Neural crest cell (in vitro differentiated cells): ENCODE measurements around the gene C16orf74. TPM values are rescaled to one million over a fixed set of nuclear protein-coding genes. Genes with fewer than 3 reads are reported as not detected.
A peak's percentile ranks its signal among the peaks of the same experiment; 100 is the strongest.

Experiments used
- DNase-seq: peaks from one replicate; pipeline ENCODE4 v3.0.0; 2021; ENCODE audit warnings: low read depth, mixed read lengths, low spot score
- H3K27ac Mint-ChIP-seq: one replicate; pipeline ENCODE4 v1.8.0; 2021; ENCODE audit warnings: mild to moderate bottlenecking, mixed read lengths; ENCODE audit not compliant: unreplicated experiment
- H3K27me3 Mint-ChIP-seq: 2 replicates; pipeline ENCODE4 v1.8.0; 2021; ENCODE audit warnings: low read depth, mild to moderate bottlenecking, mixed read lengths
- H3K36me3 Mint-ChIP-seq: 2 replicates; pipeline ENCODE4 v1.8.0; 2021; ENCODE audit warnings: low read depth, mild to moderate bottlenecking, mixed read lengths
- H3K4me1 Mint-ChIP-seq: 2 replicates; pipeline ENCODE4 v1.8.0; 2021; ENCODE audit warnings: mixed read lengths
- H3K4me3 Mint-ChIP-seq: one replicate; pipeline ENCODE4 v1.8.0; 2021; ENCODE audit warnings: mild to moderate bottlenecking, mixed read lengths
- H3K9me3 Mint-ChIP-seq: 2 replicates; pipeline ENCODE4 v1.8.0; 2021; ENCODE audit warnings: mixed read lengths
- total RNA-seq: library from RNA; stranded (reverse); gene quantifications from 2 replicates; pipeline ENCODE4 v1.2.1, GENCODE V29; 2021
- TF ChIP-seq, protein P1 (sequence below): fragments of 200-600 bp; sonication (generic); conservative IDR thresholded peaks from 2 replicates; pipeline ENCODE4 v1.5.0; 2021; ENCODE audit warnings: antibody characterized with exemption, mild to moderate bottlenecking

Gene C16orf74
- total RNA-seq, 1 donor from 2014 or later = 1.2 TPM

DNA sequence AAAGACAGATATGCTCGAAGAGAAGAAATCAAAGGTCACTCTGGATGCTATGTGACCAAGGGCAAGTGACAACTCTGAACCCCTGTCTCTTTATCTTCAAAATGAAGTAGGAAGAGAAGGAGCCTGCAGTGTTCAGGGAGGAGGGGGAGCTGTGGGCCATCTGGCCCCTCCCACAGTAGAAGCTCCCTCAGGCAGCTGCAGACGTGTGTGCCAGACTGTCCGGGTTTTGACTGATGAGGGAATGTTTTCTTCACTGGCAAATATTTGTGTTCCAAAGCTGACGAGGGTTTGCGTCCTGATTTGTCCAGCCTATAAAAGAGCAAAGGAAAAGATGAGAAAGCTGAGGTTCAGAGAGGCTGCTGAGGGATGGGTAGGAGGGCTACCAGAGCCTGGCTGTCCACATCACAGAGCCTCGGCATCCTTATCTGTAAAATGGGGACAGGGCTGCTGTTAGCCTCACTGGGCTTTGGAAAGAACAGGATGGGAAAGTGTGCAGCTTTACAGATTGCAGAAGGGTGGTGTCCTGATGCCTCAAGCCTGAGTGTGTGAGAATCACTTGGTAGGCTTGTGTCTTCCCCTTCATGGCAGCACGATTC, 60.3 kb downstream of the C16orf74 start:
- Mint-ChIP-seq H3K27ac (no peak overlapping the region), H3K36me3 (peaks cover 3% of the 10 kb centered on the region), H3K4me1 (peaks cover 29% of the 10 kb centered on the region), H3K27me3 (no peaks in the 10 kb centered on the region), H3K9me3 (no peaks in the 10 kb centered on the region), H3K4me3 (peak overlapping the region; percentile 75)
- DNase-seq = no peak
- TF ChIP-seq, protein P1, sequence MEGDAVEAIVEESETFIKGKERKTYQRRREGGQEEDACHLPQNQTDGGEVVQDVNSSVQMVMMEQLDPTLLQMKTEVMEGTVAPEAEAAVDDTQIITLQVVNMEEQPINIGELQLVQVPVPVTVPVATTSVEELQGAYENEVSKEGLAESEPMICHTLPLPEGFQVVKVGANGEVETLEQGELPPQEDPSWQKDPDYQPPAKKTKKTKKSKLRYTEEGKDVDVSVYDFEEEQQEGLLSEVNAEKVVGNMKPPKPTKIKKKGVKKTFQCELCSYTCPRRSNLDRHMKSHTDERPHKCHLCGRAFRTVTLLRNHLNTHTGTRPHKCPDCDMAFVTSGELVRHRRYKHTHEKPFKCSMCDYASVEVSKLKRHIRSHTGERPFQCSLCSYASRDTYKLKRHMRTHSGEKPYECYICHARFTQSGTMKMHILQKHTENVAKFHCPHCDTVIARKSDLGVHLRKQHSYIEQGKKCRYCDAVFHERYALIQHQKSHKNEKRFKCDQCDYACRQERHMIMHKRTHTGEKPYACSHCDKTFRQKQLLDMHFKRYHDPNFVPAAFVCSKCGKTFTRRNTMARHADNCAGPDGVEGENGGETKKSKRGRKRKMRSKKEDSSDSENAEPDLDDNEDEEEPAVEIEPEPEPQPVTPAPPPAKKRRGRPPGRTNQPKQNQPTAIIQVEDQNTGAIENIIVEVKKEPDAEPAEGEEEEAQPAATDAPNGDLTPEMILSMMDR = no peak

DNA sequence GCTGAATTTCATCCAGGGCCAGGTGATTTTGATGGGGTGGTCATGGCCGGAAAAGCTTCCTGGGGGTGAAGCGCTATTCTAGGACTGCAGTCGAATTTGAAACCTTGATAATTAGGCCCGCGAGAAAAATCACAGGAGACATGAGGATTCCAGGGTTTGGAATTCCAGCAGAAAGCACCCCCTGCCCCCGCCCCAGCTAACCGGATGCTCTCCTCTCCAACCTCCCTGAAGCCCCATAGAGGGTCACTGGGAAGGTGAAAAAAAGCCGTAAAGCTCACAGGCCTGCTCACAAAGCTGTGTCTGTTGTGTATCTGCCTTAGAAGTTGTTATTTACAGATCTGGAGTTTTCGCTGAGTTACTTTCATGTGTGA, 61.0 kb downstream of the C16orf74 start:
- no peak for DNase-seq
- H3K27me3 Mint-ChIP-seq = no peaks in the 10 kb centered on the region
- H3K36me3 Mint-ChIP-seq = peaks cover 3% of the 10 kb centered on the region
- H3K9me3 Mint-ChIP-seq = no peaks in the 10 kb centered on the region
- H3K27ac Mint-ChIP-seq = no peak overlapping the region
- TF ChIP-seq, protein P1 = no peak
- peaks cover 29% of the 10 kb centered on the region for H3K4me1 Mint-ChIP-seq
- peak overlapping the region; percentile 75 for H3K4me3 Mint-ChIP-seq

DNA sequence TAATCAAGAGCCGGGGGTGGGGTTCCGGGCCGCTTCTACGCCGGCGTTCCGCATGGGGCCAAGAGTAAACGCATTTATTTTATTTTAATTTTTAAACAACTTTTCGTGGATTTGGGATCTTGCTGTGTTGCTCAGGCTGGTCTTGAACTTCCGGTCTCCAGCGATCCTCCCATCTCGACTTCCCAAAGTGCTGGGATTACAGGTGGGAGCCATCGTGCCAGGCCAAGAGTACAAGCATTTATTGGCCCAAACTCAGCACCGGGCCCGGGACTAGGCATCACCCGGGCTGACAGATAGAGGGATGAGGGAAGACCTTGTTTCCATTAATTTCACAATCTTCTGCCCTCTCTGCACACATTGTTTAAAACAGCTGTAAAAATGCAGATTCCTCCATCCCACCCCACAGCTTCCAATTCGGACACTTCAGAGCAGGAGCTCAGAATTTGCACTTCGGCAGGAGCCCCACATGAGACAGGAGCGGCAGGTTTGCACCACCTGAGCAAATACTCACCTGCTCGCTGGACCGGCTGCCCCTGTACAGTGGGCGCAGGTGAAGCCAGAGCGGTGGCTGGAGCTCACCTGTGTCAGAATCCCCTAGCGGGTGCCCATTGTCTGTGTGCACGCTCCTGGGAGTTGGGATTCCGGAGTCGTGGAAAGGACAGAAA, 61.5 kb downstream of the C16orf74 start:
- no peak for DNase-seq
- H3K27ac Mint-ChIP-seq = peak overlapping the region; percentile 81
- H3K9me3 Mint-ChIP-seq = no peaks in the 10 kb centered on the region
- peaks cover 29% of the 10 kb centered on the region for H3K4me1 Mint-ChIP-seq
- H3K27me3 Mint-ChIP-seq = no peaks in the 10 kb centered on the region
- TF ChIP-seq, protein P1 = no peak
- H3K36me3 Mint-ChIP-seq = peaks cover 3% of the 10 kb centered on the region
- peak overlapping the region; percentile 81 for H3K4me3 Mint-ChIP-seq

DNA sequence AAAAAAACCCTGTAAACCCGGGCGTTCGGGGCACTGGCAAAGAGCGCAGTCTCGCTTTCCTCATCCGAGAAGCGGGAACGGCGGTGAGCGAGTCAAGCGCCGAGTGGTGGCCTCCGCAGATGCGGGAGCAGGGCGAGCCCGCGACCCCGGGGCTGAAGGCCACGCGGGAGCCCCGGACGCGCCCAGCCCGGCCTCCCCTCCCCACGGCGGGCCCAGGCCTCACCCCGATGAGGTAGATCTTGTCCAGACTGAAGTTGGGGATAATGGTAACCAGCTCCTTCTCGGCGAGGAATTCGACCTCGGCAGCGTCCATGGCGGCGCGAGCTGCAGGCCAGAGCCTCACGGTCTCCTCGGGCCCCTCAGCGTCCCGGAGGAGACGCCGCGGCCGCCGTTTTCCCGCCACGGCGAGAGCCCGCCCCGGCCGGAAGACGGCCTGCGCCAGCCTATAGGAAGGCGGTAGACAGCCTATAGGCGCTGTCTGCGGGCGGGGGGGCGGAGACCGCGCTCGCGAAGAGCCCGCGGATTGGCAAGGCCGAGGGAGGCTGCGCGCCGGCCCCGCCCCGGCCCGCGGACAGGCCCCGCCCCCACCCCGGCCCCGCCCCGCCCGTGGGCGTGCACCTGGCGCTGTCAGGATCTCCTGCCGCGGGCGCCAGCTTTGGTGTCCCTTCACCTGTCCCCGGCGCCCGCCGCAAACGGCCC, 62.2 kb downstream of the C16orf74 start, which contains the start of gene GINS2:
TSS of gene GINS2 (minus strand) at position 369 of the 699 bp plus-strand sequence. CDS start at position 313, 56 bp downstream.
- Mint-ChIP-seq H3K27ac (peak within 1 kb of the TSS; percentile 84), H3K9me3 (no peaks in the 10 kb centered on the region)
- TF ChIP-seq, protein P1 = no peak

DNA sequence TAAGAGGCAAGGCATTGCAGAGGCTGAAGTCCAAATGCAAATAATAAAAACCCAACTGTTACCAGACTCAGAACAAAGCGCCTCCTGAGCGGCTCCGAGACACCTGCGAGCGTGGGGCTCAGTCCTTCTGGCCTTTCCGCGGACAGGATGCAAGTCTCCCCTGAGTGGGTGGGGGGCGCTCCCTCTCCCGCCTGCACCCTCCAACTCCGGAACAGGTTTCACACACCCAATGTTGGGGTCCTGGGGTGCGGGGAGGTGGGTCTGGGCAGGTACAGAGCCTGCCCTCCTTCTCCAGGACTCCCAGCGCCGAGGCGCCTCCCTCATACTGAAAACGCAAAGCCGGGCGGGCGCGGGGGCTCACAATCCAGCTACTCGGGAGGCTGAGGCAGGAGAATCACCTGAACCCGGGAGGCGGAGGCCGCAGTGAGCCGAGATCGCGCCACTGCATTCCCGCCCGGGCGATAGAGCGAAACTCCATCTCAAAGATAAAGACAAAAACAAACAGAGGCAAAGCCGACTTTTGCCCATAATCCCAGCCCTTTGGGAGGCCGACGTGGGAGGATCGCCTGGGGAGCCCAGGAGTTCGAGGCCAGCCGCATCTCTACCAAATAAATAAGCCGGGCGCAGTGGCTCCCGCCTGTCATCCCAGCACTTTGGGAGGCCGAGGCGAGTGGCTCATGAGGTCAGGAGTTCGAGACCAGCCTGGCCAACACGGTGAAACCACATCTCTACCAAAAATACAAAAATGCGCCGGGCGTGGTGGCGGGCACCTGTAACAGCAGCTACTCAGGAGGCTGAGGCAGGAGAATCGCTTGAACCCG, 63.0 kb downstream of the C16orf74 start:
- DNase-seq = no peak

More for the DNA sequence above, 62.2 kb downstream of the C16orf74 start, which contains the start of gene GINS2:
- H3K4me1 Mint-ChIP-seq = peaks cover 29% of the 10 kb centered on the region
- no peaks in the 10 kb centered on the region for H3K27me3 Mint-ChIP-seq
- peak; percentile 73 for DNase-seq
- H3K36me3 Mint-ChIP-seq = peaks cover 3% of the 10 kb centered on the region
- peak within 1 kb of the TSS; percentile 84 for H3K4me3 Mint-ChIP-seq

More for the DNA sequence above, 63.0 kb downstream of the C16orf74 start:
- peak overlapping the region; percentile 84 for H3K4me3 Mint-ChIP-seq
- H3K36me3 Mint-ChIP-seq = peaks cover 3% of the 10 kb centered on the region
- TF ChIP-seq, protein P1 = no peak
- H3K4me1 Mint-ChIP-seq = peaks cover 37% of the 10 kb centered on the region
- H3K27ac Mint-ChIP-seq = peak overlapping the region; percentile 81
- no peaks in the 10 kb centered on the region for H3K27me3 Mint-ChIP-seq
- no peaks in the 10 kb centered on the region for H3K9me3 Mint-ChIP-seq
